Measurements from ENCODE around the gene NPR3. TPM values are rescaled to one million over a fixed set of nuclear protein-coding genes. Genes with fewer than 3 reads are reported as not detected.

The NPR3 gene
- total and polyA plus RNA-seq, 4 donors: 0.70 to 15.4 (median 2.2) TPM

GRCh38 chr5:32833663-32834062 lies 122.5 kb downstream of the NPR3 start:
- Histone ChIP-seq H3K36me3 (ENCODE audit: control insufficient read depth in 4 of 4, insufficient read depth in 3 of 4, low read depth in 1 of 4, low read length in 3 of 4) (no peaks in the 10 kb centered on the region), H3K9ac (ENCODE audit: low read depth in 1 of 2, low read length in 2 of 2) (no peak overlapping the region), H3K4me1 (ENCODE audit: control insufficient read depth in 4 of 4, insufficient read depth in 4 of 4, low read length in 3 of 4) (no peaks in the 10 kb centered on the region), H3K9me3 (ENCODE audit: control insufficient read depth in 4 of 4, low read length in 3 of 4) (no peaks in the 10 kb centered on the region), H3K4me3 (ENCODE audit: low read depth in 1 of 3, low read length in 3 of 3) (no peak overlapping the region), H3K27me3 (ENCODE audit: control insufficient read depth in 4 of 4, insufficient read depth in 4 of 4, low read length in 3 of 4) (peaks cover 0 to 4% (median 0%) of the 10 kb centered on the region in 4 donors), H3K27ac (ENCODE audit: low read depth in 1 of 2, low read length in 2 of 2) (no peak overlapping the region)
- no peak for DNase-seq (ENCODE audit: low spot score)
- TF ChIP-seq FOXA1 (IDR thresholded peaks at IDR 0.05) (no peak), NR2F2 (IDR thresholded peaks at IDR 0.05) (no peak), MAX (IDR thresholded peaks at IDR 0.05) (no peak), FOXA2 (IDR thresholded peaks at IDR 0.05) (no peak), SP1 (IDR thresholded peaks at IDR 0.05) (no peak), GABPA (IDR thresholded peaks at IDR 0.05 in 1 of 2, conservative IDR thresholded peaks at IDR 0.05 in 1 of 2) (no peak), RXRA (IDR thresholded peaks at IDR 0.05) (no peak), EGR1 (IDR thresholded peaks at IDR 0.05; ENCODE audit: low read depth in 2 of 2) (no peak), YY1 (IDR thresholded peaks at IDR 0.05) (no peak), HNF4G (IDR thresholded peaks at IDR 0.05) (no peak)

GRCh38 chr5:32834251-32834650 lies 123.1 kb downstream of the NPR3 start:
- no peak overlapping the region for H3K4me3 ChIP-seq (ENCODE audit: low read depth in 1 of 3, low read length in 3 of 3)
- no peaks in the 10 kb centered on the region for H3K9me3 ChIP-seq (ENCODE audit: control insufficient read depth in 4 of 4, low read length in 3 of 4)
- no peaks in the 10 kb centered on the region for H3K4me1 ChIP-seq (ENCODE audit: control insufficient read depth in 4 of 4, insufficient read depth in 4 of 4, low read length in 3 of 4)
- TF ChIP-seq ATF3 (IDR thresholded peaks at IDR 0.05) (no peak), NR2F2 (IDR thresholded peaks at IDR 0.05) (no peak), RAD21 (IDR thresholded peaks at IDR 0.05) (no peak), HNF4A (conservative IDR thresholded peaks at IDR 0.05) (no peak), SP1 (IDR thresholded peaks at IDR 0.05) (no peak), REST (IDR thresholded peaks at IDR 0.05) (no peak), GABPA (IDR thresholded peaks at IDR 0.05 in 1 of 2, conservative IDR thresholded peaks at IDR 0.05 in 1 of 2) (no peak), HNF4G (IDR thresholded peaks at IDR 0.05) (no peak), CTCF (IDR thresholded peaks at IDR 0.05; ENCODE audit: low read depth, low read length, missing input control) (no peak), TAF1 (conservative IDR thresholded peaks at IDR 0.05) (no peak), FOXA1 (IDR thresholded peaks at IDR 0.05) (no peak), RXRA (IDR thresholded peaks at IDR 0.05) (no peak), JUND (IDR thresholded peaks at IDR 0.05) (no peak)
- H3K27ac ChIP-seq (ENCODE audit: low read depth in 1 of 2, low read length in 2 of 2): no peak overlapping the region
- WGBS: 79% methylated on average over 3 of the region's 3 CpGs
- no peak for DNase-seq (ENCODE audit: low spot score)
- no peak overlapping the region for H3K9ac ChIP-seq (ENCODE audit: low read depth in 1 of 2, low read length in 2 of 2)
- H3K27me3 ChIP-seq (ENCODE audit: control insufficient read depth in 4 of 4, insufficient read depth in 4 of 4, low read length in 3 of 4): peaks cover 0 to 4% (median 0%) of the 10 kb centered on the region in 4 donors
- H3K36me3 ChIP-seq (ENCODE audit: control insufficient read depth in 4 of 4, insufficient read depth in 3 of 4, low read depth in 1 of 4, low read length in 3 of 4): no peaks in the 10 kb centered on the region

Data from liver (tissue), 9 donors.